ENCODE measurements around the gene TPRN. TPM values are rescaled to one million over a fixed set of nuclear protein-coding genes. Genes with fewer than 3 reads are reported as not detected.

TPRN gene
- total RNA-seq, 1 donor from 2014 or later, result 17.6 TPM

GRCh38 chr9:137236238-137236935 is 35.8 kb upstream of the TPRN start:
- peak; percentile 92 for DNase-seq (ENCODE audit: low spot score)

GRCh38 chr9:137235424-137236237 is 35.1 kb upstream of the TPRN start:
- DNase-seq (ENCODE audit: low spot score), result no peak

- DNase-seq (ENCODE audit: low spot score), result no peak
These were observed 34.4 kb upstream of the TPRN start for GRCh38 chr9:137234758-137235423.

- DNase-seq (ENCODE audit: low spot score), result no peak
These were observed 33.6 kb upstream of the TPRN start for GRCh38 chr9:137234055-137234697.

- no peak for DNase-seq (ENCODE audit: low spot score)
These were observed 32.8 kb upstream of the TPRN start for GRCh38 chr9:137233143-137233980.

GRCh38 chr9:137232510-137232909 is 32.0 kb upstream of the TPRN start:
- DNase-seq (ENCODE audit: low spot score), result no peak

GRCh38 chr9:137232101-137232500 is 31.6 kb upstream of the TPRN start:
- no peak for DNase-seq (ENCODE audit: low spot score)

GRCh38 chr9:137231372-137232039 is 31.0 kb upstream of the TPRN start:
- DNase-seq (ENCODE audit: low spot score), result no peak

- DNase-seq (ENCODE audit: low spot score), result no peak
These were observed 30.3 kb upstream of the TPRN start, which contains the start of gene SLC34A3 for GRCh38 chr9:137230705-137231371. TSS of gene SLC34A3 (plus strand) at chr9:137230901. CDS start at chr9:137231703, 802 bp downstream.

- DNase-seq (ENCODE audit: low spot score), result no peak
These were observed 29.6 kb upstream of the TPRN start for GRCh38 chr9:137229903-137230704.

GRCh38 chr9:137228968-137229896 is 28.7 kb upstream of the TPRN start:
- DNase-seq (ENCODE audit: low spot score), result no peak

- no peak for DNase-seq (ENCODE audit: low spot score)
These were observed 28.0 kb upstream of the TPRN start for GRCh38 chr9:137228506-137228967.

- no peak for DNase-seq (ENCODE audit: low spot score)
These were observed 27.4 kb upstream of the TPRN start for GRCh38 chr9:137227853-137228505.

GRCh38 chr9:137227054-137227852 is 26.7 kb upstream of the TPRN start, which contains the start of gene RNF224:
TSS of gene RNF224 (plus strand) at chr9:137227502. CDS start at chr9:137228336, 834 bp downstream.
- peak; percentile 79 for DNase-seq (ENCODE audit: low spot score)

GRCh38 chr9:137226338-137227053 is 26.0 kb upstream of the TPRN start:
- DNase-seq (ENCODE audit: low spot score), result no peak

Data from ureter (tissue), 1 donor.